Fibroblast of skin of left biceps (primary cell): ENCODE measurements around the gene TMEM178B.
"Not testable (repeated sequence)": the region's sequence is repeated elsewhere in the genome, so short reads cannot be mapped to it uniquely, and the experiment has no call there.

Experiments
- DNase-seq, 2 experiments: peaks; one replicate each; pipeline ENCODE4 v3.0.0-alpha.2; 2013; ENCODE audit warnings: low read depth in 2 of 2

TMEM178B gene

GRCh38 chr7:141142058-141142457, 68.2 kb downstream of the TMEM178B start:
- DNase-seq = no peak

- DNase-seq = no peak
Observed at GRCh38 chr7:141144921-141145629, 71.2 kb downstream of the TMEM178B start.

- DNase-seq = no peak
Observed at GRCh38 chr7:141145630-141145982, 71.7 kb downstream of the TMEM178B start.

DNA sequence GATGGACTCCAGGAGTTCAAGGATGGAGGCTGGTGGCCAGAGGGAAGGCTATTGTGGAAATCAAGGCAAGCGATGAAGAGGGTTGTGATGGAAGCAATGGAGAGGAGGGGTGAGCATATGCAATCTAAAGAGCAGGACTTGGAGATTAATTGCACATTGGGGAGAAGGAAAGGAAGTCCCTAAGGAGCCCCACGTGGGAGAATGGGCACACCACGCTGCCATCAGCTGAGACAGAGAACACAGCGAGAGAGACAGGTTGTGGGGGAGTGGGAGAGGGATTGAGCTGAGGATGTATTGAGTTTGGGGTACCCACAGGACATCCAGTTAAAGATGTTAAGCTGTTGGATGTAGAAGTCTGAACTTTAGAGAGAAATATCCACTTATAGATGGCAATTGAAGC, 73.6 kb downstream of the TMEM178B start:
- no peak for DNase-seq

- DNase-seq = no peak
Observed at GRCh38 chr7:141150465-141150864, 76.6 kb downstream of the TMEM178B start.

- no peak for DNase-seq
Observed at GRCh38 chr7:141151746-141152145, 77.9 kb downstream of the TMEM178B start.

DNA sequence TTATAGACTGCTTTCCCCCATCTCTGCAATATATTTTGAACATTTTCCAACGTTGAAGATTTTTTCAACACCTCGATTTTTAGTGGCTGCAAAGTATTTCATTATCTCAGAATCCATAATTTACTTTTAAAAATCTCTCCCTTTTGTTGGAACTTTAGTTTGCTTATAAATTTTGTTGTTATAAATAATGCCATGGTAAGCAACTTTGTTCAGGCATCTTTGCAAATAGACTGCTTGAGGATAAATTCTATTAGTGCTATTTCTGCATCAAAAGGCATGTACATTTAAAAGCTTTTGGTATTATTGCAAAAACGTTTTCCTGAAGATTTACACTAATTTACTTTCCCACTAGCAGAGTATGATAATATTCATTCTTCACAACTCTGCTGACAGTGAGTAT, 79.4 kb downstream of the TMEM178B start:
- DNase-seq = no peak

- no peak for DNase-seq
Observed at GRCh38 chr7:141154131-141154732, 80.4 kb downstream of the TMEM178B start.

DNA sequence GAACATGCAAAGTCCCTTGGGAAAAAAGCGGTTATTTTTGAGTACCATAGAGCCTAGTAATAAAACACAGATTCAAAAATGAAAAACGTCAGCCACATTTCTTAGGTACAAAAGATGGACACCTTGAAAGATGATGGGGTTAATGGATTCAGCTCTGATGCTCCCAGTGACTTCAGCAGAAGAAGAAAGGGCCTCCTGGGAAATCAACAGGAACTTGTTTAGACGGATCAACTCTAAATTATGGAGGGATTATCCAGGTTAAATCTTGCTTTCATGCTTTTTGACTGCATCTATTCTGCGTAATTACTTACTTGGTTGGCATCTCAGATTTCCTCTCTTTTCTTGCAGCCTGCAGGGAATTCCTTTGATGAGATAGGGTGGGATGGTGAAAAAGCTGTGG, 82.5 kb downstream of the TMEM178B start:
- no peak for DNase-seq

- DNase-seq = no peak
Observed at GRCh38 chr7:141157138-141157765, 83.4 kb downstream of the TMEM178B start.

DNA sequence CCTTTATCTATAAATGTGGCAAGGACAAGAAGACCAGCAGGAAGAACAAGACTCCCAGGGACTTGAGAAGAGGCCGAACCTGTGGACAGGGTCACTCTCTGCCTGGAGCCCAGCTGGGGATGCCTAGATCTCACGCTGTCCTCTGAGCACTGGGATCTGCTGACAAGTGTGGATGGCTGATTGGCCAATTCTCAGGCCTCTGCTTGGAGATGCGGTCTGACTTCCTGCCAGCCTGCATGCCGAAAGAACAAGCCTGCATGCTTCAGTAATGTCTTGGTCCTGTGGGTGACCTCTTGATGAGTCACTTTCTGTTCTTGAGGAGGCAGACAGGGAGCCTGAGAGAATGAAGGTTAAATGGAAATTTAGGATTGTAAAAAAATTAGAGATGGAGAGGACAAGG, 84.7 kb downstream of the TMEM178B start:
- peak; percentile 34 to 35 for DNase-seq

GRCh38 chr7:141160246-141160860, 86.5 kb downstream of the TMEM178B start:
- DNase-seq = no peak

DNA sequence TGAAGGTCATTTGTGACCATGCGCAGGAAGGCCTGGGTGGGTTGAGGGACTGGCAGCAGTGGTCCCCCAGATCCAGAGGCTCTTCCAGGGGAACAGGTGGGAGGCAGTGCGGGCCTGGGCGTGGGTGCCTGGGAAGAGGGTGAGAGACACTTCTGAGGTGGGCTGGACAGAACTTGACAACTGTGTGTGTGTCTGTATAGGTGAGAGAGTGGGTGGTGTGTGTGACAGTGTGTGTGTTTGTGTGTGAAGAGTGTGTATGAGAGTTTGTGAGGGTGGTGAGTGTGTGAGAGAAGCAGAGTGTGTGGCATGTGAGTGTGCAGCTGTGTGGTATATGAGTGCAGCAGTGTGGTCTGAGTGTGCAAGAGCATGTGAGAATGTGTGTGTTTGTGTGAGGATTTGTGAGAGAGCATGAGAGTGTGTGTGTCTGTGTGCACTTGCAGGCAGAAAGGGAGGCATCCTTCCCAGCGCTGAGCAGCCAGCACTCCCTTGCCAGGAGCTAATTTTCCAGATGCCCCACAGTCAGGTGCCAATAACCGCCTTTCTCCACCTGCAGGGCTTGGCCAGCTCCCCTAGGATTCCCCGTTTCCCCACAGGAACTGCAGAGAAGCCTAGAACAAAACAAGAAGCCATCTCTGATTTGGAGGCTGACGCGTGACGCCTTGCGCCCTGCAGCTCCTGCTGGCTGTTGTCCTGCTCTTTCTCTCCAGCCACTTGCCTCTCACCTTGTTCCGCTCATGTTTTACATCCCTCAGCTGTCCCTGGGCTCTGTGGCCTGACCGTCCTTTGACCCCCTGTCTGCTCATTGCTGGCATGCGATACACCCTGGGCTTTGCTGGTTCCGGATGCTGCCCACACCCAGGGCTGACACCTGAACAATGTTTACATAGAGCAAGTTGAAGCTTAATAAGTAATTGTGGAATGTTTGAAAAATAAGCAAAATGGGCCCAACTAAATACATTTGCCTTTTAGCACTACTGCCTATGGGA, 88.0 kb downstream of the TMEM178B start:
- no peak for DNase-seq

- DNase-seq = no peak
Observed at GRCh38 chr7:141165521-141165920, 91.7 kb downstream of the TMEM178B start.

DNA sequence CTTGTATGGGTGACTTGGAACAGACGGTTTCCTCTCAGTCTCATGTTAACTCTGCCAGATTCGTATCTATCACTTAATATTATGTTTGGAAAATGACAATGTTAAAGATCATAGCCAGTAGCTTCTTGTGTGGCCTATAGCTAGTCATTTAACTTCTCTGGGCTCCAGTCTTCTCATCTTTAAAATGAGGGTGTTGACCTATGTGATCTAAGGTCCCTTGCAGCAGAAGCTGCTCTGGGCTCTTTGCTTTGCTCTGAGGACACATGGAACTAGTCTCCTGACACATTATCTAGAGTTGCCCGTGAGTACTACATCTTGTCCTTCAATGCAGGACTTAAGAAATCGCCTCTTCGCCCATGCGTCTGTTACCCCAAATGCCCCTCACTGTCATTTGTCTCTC, 93.1 kb downstream of the TMEM178B start:
- DNase-seq = no peak

GRCh38 chr7:141167381-141167964, 93.6 kb downstream of the TMEM178B start:
- no peak for DNase-seq

DNA sequence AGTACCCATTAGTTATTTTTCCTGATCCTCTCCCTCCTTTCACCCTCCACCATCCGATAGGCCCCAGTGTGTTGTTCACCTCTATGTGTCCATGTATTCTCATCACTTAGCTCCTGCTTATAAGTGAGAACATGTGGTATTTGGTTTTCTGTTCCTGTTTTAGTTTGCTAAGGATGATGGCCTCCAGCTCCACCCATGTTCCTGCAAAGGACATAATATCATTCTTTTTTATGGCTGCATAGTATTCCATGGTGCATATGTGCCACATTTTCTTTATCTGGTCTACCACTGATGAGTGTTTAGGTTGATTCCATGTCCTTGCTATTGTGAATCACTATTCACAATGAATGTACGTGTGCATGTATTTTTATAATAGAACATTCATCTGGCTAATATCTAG, 95.3 kb downstream of the TMEM178B start:
- DNase-seq = not testable (repeated sequence)

DNA sequence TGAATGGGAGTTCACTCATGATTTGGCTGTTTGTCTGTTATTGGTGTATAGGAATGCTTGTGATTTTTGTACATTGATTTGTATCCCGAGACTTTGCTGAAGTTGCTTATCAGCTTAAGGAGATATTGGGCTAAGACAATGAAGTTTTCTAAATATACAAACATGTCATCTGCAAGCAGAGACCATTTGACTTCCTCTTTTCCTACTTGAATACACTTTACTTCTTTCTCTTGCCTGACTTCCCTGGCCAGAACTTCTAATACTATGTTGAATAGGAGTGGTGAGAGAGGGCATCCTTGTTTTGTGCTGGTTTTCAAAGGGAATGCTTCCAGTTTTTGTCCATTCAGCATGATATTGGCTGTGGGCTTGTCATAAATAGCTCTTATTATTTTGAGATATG, 101.9 kb downstream of the TMEM178B start:
- DNase-seq = not testable (repeated sequence)

GRCh38 chr7:141177120-141177519, 103.3 kb downstream of the TMEM178B start:
- DNase-seq = not testable (repeated sequence)

DNA sequence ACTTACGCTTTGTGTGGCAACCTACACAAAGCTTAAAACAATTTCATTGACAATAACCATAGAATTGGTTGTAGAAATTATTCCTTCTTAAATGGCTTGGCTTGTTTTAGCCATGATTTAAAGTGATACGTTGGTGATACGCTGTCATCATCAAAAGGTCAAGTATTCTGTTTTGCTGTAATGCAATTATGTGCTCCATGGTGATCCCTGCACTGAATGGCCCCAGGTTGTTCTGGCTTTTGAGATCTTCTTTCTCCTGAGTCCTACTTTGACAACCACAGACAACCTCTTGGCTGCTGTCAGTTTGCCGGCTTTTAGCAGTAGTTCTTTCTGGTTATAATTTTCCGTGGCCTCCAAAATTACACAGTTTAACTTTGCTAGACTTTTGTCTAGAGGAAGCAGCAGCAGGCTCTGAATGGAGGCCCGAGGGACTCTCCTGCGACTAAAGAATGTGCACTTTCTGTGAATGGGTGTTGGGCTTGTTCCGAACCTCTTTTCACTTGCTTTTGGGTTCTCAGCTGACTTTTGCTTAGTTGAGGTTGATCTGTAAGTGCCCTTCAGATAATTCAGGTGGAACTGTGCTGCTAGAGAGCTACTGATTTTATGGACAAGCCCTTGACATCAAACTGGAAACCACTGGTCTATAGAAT, 104.7 kb downstream of the TMEM178B start:
- no peak for DNase-seq

- no peak for DNase-seq
Observed at GRCh38 chr7:141181812-141182211, 107.9 kb downstream of the TMEM178B start.
